Measurements from ENCODE around the gene C17orf107.

Gene C17orf107

DNA sequence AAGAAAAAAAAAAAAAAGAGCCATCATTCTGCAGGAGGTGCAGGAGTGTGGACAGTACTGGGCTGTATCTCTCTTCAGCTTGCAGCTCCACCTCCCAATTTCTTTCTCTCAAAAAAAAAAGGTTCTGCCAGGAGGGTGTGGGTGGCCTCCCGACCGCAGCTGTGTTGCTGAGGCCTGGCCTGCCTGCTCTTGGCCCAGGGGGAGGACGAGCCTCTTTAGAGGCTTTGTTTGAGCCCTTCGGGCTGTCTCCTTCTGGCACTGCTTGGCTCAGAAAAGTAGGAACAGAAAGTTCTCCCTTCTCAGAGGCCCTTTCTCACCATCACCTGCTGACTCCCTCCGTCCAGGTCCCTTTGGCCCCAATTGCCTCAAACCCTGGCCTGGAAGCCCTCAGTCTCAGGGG is 22.2 kb upstream of the C17orf107 start:
- DNase-seq: no peak

DNA sequence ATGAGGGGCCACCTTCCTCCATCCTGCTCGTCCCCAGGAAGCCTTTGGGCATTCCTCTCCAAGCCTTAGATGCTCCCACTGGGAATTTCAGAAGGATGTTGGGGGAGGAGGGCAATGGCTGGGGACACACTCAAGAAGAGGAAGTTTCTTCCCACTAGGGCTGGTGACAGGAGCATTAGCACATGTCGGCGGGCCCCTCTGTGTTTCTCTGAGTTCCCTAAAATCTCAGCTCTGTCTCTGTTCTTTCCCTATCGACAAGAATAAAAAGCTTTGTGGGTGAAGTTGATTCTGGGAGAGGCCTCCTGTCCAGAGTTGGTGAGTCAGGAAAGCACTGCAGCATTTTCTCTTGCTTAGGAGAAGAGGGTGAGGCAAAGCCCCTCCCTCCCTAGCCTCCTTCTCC is 19.7 kb upstream of the C17orf107 start:
- DNase-seq: no peak

DNA sequence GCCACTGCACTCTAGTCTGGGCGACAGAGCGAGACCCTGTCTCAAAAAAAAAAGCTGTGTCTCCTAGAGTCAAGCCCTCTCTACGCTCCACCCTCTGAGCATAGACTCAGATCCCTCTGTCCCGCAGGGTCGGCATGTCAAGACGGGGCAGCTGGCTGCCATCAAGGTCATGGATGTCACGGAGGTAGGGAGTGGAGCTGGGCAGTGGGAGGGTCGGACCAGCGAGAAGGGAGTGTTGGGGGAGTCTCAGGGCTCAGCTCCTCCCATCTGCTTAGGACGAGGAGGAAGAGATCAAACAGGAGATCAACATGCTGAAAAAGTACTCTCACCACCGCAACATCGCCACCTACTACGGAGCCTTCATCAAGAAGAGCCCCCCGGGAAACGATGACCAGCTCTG is 18.5 kb upstream of the C17orf107 start:
- DNase-seq: no peak

DNA sequence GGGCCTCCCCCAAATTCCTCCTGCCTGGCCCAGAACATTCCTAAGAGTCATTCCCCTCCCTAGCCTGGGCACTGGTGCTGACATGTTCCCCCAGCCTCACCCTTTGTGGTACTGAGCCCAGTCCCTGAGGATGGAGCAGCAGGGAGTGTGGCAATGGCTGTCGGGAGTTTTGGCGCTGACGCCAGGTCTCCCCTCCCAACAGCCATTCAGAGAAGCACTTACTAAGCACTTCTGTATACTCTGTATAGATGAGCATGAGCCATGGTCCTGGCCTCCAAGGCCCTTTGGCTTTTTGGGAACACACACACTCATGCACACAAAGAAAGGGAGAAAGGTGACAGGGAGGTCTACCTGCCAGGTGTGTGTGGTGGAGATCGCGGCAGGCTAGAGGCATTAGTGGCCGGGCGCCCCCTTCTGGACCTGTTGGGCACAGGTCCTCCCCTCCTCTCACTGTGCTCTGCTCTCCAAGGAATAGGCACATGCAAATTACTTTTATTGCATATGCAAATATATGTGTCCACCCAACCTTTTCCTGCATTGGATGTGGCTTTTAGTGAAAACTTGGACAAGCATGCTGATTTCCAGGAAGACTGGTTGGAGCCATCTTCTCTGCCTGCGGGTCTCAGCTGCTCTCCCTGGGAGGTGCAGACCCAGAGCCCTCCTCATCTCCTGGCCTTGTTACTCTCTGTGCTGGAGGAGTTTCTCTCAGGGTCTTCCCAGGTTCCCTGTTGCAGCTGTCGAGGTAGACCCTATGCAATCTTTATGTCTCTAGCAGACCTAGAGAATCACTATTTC is 17.4 kb upstream of the C17orf107 start:
- peak; percentile 38 for DNase-seq

DNA sequence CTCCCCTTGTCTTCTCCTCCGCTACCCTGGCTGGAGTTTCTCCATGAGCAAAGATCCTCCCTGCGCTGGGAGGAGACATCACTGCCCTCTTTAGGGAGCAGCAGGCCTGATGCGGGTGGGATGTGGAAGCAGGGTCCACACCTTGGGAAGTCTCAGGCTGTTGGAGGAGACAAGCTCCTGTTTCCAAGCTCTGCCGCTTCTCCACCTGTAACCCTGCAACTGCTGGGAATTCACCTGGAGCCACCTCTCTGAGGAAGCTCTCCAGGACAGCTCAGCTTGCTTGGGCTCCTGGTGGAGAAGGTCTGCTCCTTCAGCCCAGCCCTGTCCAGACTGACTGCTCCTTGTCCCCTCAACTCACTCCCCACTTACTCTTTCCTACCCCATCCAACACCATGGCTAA is 14.8 kb upstream of the C17orf107 start:
- no peak for DNase-seq

DNA sequence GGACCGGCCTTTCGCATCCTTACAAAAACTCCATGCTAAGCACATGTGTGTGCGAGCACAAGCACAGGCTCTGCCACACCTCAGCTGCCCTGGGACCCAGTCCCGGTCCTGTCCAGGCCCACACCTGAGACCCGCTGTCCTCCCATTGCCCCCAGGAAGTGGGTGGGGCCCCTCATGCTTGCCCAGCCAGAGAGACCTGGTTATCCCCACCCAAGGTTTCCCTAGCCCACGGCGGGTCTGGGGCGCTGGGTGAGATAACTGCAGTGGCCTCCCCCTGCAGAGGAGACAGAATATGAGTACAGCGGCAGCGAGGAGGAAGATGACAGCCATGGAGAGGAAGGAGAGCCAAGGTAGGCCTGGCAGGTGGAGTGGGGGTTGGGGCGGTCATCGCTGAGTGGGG is 12.5 kb upstream of the C17orf107 start:
- no peak for DNase-seq

DNA sequence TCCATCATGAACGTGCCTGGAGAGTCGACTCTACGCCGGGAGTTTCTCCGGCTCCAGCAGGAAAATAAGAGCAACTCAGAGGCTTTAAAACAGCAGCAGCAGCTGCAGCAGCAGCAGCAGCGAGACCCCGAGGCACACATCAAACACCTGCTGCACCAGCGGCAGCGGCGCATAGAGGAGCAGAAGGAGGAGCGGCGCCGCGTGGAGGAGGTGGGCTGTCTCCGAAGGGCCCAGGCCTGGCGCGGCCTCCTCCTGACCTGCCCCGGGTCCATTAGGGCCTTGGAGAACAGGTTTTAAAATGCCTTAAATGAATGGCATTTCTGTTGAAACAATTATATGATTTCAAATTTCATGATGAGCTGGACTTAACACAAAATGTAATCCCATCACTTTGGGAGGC is 11.8 kb upstream of the C17orf107 start:
- DNase-seq: no peak

DNA sequence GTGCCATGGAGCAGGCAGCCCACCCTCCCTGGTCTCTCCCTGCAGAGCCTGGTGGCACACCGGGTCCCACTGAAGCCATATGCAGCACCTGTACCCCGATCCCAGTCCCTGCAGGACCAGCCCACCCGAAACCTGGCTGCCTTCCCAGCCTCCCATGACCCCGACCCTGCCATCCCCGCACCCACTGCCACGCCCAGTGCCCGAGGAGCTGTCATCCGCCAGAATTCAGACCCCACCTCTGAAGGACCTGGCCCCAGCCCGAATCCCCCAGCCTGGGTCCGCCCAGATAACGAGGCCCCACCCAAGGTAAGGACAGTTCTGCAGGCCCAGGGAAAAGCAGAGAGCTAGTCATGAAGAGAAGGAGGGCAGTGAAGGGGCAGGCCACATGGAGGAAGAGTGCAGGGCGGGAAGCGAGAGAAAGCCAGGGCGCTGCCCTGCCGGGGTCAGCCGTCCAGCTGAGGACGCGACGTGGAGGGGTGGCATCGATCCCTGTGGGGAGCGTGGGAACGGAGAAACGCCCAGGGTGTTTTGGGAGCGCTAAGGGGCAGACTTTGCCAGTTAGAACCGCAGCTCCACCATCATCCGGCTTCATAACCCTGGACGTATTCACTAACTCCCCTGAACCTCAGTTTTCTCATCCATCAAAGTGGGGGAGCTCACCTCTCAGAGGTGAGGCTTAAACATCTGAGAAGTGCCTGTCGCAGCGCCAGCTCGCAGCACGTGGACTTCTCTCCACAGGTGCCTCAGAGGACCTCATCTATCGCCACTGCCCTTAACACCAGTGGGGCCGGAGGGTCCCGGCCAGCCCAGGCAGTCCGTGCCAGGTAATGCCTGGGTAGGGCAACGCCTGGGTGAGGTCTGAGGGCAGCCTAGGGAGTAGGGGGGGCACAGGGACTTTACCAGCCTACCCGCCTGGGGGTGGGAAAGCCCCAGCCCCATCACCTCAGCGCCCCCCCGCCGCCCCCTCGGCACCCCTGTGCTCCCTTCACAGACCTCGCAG is 7.6 kb upstream of the C17orf107 start:
- DNase-seq: no peak

DNA sequence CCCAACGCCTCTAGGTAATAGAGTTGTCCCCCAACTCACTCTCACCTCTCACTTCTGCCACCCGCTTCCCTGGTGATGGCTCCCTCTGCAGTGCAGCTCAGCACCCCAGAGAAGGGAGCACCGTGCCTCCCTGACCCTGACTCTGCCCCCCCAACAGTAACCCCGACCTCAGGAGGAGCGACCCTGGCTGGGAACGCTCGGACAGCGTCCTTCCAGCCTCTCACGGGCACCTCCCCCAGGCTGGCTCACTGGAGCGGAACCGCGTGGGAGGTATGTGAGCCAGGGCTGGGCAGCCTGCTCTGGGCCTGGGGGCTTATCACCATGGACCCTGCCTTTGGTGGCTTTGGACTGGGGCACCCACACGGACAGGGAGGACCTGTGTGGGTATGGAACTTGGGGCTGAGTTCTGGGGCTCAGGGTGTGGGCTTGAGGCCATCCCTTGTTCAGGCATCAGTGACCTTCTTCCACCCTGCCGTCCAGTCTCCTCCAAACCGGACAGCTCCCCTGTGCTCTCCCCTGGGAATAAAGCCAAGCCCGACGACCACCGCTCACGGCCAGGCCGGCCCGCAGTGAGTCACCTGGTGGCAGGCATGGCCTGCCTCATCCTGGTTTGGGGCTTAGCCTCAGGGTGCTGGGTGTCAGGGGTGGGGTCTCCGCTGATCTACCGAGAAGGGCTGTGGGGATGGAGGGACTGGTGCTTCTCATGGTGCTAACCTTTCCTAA is 6.7 kb upstream of the C17orf107 start:
- no peak for DNase-seq

DNA sequence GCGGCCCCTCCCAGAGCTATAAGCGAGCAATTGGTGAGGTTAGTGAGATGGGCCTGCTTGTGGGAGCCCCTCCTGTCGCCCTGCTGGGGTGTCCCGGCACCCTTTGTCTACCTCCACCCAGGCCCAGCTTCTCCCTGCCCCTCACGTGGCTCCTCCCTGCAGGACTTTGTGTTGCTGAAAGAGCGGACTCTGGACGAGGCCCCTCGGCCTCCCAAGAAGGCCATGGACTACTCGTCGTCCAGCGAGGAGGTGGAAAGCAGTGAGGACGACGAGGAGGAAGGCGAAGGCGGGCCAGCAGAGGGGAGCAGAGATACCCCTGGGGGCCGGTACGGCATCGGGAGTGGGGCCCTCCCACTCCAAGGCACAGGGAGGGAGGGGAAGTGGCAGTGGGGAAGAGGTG is 6.1 kb upstream of the C17orf107 start:
- DNase-seq: no peak

DNA sequence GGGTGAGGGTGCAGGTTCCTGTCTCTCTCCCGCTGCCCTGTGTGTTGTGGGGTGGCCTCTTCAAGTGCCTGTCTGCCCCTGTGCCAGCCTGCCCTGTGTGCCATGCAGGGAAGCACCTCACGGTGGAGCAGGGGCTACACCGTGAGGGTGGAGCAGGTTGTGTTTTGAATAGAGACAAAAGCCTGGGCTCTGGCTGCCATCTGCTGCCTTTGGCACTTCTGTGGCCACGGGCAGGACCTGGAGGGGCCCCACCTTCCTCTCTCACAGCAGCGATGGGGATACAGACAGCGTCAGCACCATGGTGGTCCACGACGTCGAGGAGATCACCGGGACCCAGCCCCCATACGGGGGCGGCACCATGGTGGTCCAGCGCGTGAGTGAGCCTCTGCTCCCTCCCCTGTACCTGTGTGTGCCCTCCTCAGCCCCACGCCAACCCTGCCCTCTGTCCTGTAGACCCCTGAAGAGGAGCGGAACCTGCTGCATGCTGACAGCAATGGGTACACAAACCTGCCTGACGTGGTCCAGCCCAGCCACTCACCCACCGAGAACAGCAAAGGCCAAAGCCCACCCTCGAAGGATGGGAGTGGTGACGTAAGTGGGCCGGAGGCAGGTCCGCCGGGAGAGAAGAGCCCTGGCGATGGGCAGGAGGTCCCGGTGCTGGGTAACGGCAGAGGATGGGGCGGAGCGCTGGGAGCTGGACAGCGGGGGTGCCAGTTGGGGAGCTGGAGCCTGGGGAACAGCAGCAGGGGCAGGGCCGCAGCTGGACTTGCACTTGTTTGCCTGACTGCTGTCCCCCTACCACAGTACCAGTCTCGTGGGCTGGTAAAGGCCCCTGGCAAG is 5.4 kb upstream of the C17orf107 start:
- peak; percentile 39 for DNase-seq

DNA sequence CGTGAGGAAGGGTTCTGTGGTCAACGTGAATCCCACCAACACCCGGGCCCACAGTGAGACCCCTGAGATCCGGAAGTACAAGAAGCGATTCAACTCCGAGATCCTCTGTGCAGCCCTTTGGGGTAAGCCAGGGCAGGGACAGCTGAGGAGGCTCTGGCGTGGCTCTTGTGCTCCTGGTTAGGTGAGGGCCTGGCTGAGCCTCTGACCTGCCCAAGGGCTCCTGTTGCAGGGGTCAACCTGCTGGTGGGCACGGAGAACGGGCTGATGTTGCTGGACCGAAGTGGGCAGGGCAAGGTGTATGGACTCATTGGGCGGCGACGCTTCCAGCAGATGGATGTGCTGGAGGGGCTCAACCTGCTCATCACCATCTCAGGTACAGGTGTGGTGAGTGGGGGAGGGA is 4.2 kb upstream of the C17orf107 start:
- no peak for DNase-seq

DNA sequence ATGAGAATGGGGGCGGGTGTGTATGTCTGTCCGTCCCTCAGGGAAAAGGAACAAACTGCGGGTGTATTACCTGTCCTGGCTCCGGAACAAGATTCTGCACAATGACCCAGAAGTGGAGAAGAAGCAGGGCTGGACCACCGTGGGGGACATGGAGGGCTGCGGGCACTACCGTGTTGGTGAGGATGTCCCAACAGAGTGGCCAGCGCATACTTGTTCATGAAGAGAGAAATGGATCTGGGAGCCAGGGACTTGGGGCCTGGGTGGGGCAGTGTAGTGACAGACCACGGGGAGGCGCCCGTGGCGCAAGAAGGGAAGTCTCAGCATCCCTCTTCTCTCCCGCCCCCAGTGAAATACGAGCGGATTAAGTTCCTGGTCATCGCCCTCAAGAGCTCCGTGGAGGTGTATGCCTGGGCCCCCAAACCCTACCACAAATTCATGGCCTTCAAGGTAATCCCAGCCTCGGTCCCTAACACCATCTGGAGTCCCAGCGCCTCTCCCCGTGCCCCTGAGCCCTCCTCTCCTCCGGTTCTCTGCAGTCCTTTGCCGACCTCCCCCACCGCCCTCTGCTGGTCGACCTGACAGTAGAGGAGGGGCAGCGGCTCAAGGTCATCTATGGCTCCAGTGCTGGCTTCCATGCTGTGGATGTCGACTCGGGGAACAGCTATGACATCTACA is 3.5 kb upstream of the C17orf107 start:
- DNase-seq: no peak

DNA sequence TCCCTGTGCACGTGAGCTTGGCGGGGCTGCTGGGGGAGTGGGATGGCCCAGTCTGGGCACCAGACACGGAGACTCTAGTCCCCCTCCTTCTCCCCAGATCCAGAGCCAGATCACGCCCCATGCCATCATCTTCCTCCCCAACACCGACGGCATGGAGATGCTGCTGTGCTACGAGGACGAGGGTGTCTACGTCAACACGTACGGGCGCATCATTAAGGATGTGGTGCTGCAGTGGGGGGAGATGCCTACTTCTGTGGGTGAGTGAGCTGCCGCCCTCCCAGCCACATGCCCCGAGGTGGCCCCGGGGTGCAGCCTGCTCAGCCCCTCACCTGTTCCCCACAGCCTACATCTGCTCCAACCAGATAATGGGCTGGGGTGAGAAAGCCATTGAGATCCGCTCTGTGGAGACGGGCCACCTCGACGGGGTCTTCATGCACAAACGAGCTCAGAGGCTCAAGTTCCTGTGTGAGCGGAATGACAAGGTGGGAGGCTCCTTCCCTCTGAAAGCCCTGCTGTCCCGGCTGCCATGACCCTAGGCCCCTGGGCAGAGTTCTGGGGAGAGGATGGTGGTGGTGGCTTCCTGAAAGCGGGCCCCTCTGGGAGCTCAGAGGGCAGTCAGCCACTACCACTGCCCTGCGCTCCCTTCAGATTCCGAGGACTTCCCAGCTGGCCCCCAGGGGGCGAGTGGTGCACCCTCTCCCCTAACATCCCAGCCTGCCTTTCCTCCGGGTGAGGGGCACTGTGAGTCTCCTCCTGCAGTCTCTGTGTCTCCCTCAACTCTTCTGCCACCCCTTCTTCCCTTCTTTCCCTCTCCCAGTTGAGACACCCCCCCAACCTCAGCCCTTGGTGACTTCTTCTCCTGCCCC is 2.8 kb upstream of the C17orf107 start:
- DNase-seq: no peak

DNA sequence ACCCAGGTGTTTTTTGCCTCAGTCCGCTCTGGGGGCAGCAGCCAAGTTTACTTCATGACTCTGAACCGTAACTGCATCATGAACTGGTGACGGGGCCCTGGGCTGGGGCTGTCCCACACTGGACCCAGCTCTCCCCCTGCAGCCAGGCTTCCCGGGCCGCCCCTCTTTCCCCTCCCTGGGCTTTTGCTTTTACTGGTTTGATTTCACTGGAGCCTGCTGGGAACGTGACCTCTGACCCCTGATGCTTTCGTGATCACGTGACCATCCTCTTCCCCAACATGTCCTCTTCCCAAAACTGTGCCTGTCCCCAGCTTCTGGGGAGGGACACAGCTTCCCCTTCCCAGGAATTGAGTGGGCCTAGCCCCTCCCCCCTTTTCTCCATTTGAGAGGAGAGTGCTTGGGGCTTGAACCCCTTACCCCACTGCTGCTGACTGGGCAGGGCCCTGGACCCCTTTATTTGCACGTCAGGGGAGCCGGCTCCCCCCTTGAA is 2.1 kb upstream of the C17orf107 start:
- DNase-seq: no peak

DNA sequence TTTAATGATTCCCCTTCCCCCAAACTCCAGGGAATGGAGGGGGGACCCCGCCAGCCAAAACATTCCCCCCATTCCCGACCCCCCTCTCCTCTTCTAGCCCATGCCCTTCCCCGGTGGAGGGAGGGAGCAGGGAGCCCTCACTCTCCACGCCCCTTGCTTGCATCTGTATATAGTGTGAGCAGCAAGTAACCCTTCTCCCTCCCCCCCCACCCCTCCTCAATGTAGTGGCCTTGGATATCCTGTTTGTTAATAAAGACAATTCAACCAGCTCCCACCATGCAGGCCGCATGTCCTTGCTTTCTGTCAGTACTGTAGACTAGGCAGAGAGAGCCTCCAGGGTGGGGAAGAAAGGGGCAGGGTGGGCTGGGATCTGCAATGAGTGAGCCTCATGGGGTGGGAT is 1.6 kb upstream of the C17orf107 start:
- DNase-seq: no peak

DNA sequence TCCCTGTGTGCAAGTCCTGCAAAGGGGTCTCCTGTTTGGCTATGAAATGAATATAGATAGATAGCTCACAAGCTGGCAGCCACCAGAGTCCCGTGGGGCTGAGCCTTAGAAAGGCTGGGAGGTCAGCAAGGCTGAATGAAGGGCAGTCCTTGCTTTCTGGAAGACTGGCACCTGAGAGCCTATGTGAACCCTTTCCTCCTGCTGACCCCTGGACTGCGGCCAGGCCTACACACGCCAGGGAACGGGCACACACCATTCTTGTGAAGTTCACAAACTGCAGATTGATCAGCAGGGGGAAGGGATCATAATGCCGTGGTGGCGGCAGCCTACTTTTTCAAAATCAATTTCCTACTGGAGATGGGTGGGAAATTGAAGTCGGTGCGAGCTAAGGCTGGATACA is 985 bp upstream of the C17orf107 start:
- no peak for DNase-seq

DNA sequence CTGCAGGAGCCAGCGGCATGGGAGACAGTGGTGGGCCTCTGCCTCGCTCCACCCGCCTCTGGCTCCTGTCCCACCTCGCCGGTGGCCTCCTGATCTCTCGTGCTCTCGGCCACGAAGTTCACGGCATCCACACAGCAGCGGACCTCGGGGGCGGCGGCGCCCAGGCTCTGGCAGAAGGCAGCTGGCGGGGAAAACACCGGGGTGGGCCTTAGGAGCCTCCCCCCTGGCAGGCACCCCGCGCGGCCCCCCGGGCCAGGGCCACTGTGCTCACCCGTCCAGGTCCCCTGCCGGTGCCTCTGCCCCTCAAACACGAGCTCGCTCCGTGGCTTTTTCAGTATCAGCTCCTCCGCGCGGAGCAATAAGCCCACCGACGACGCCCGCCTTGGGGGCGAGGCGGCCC is 409 bp upstream of the C17orf107 start:
- no peak for DNase-seq

DNA sequence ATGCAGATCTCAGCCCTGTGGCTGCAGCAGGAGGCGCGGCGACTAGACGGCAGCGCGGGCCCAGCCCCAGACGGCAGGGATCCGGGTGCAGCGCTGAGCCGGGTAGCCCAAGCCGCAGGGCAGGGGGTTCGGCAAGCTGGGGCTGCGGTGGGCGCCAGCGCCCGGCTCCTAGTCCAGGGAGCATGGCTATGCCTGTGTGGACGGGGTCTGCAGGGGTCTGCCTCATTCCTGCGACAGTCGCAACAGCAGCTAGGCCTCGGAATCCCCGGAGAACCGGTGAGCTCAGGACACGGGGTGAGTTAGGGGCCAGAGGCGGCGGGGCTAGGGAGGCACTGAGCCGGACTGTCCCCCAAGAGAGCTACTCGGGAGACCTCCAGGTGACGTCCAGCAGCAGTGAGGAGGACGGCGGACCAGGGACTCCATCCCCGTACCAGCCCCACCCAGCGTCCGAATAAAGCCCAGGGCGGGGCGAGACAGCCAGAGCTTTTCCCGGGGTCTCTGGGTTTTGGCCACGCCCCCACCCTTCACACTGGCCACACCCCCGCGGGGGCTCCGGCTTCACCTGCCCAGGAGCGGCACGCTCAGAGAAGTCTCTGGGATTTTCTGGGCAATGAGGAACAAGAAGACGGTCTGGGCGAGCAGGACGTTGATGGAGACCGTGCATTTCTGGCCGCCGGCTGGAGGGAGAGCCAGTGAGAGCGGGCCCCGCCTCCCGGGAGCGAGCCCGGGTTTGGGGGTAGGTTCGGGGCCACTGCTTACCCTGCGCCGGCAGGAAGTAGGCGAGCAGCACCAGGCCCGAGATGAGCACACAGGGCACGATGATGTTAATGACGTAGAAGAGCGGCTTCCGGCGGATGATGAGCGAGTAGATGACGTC is 1.1 kb downstream of the C17orf107 start:
- DNase-seq: no peak
